ENCODE results near the gene JCHAIN.

- no peak for TF ChIP-seq CTCF (IDR thresholded peaks at IDR 0.05; ENCODE audit: control extremely low read depth in 1 of 3, insufficient read depth in 1 of 3, low read depth in 1 of 3, low read length in 3 of 3)
- TF ChIP-seq HDAC2 (IDR thresholded peaks at IDR 0.05; ENCODE audit: borderline replicate concordance in 1 of 2, low read depth in 2 of 2, low read length in 2 of 2) = 0 out of 4 replicates have a peak, but pooled peaks of 1 of the 2 experiments have one; percentile 11
- no peak for TF ChIP-seq EZH2 (IDR thresholded peaks at IDR 0.05; ENCODE audit: low read depth, low read length, severe bottlenecking)
- TF ChIP-seq POLR2A (IDR thresholded peaks at IDR 0.05; ENCODE audit: control extremely low read depth in 1 of 2, low read depth in 2 of 2, low read length in 2 of 2) = no peak
- TF ChIP-seq KDM1A (IDR thresholded peaks at IDR 0.05; ENCODE audit: borderline replicate concordance, low read length) = no peak
- TF ChIP-seq MAX (IDR thresholded peaks at IDR 0.05) = no peak
- TF ChIP-seq RAD21 (IDR thresholded peaks at IDR 0.05 in 1 of 2, conservative IDR thresholded peaks at IDR 0.05 in 1 of 2; ENCODE audit: low read depth in 2 of 2, low read length in 2 of 2) = no peak
- TF ChIP-seq NRF1 (IDR thresholded peaks at IDR 0.05; ENCODE audit: low read depth, low read length) = no peak
These were observed 22.5 kb upstream of the JCHAIN start for GRCh38 chr4:70688795-70689231.

Measured in H1 (cell line).